Measurements from ENCODE around the gene FANCE. TPM values are rescaled to one million over a fixed set of nuclear protein-coding genes. Genes with fewer than 3 reads are reported as not detected.
"Not testable (repeated sequence)": the region's sequence is repeated elsewhere in the genome, so short reads cannot be mapped to it uniquely, and the experiment has no call there.

The FANCE gene
- total RNA-seq, 1 donor from 2014 or later: 7.5 TPM

DNA sequence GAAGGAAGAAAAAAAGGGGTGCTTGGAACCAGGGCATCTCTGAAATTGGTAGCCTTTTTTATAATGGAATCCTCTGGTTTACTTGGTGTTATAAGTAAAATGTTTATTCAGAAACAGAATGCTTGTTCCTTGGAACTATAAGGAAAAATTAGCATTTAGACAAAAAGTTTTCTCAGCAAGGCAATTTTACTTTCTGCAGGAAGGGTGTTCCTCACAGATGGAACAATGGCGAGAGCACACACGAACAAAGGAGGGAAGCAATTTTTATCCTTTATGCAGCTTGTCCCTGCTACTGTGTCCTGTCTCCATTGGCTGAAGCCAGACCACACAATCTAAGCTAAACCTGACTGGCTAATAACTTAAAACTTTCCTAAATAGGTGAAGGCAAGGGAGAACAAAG is 22.7 kb upstream of the FANCE start:
- H3K4me3 ChIP-seq (ENCODE audit: low read depth, low read length): no peak overlapping the region
- no peak for DNase-seq (ENCODE audit: low read depth)
- TF ChIP-seq, protein P1, sequence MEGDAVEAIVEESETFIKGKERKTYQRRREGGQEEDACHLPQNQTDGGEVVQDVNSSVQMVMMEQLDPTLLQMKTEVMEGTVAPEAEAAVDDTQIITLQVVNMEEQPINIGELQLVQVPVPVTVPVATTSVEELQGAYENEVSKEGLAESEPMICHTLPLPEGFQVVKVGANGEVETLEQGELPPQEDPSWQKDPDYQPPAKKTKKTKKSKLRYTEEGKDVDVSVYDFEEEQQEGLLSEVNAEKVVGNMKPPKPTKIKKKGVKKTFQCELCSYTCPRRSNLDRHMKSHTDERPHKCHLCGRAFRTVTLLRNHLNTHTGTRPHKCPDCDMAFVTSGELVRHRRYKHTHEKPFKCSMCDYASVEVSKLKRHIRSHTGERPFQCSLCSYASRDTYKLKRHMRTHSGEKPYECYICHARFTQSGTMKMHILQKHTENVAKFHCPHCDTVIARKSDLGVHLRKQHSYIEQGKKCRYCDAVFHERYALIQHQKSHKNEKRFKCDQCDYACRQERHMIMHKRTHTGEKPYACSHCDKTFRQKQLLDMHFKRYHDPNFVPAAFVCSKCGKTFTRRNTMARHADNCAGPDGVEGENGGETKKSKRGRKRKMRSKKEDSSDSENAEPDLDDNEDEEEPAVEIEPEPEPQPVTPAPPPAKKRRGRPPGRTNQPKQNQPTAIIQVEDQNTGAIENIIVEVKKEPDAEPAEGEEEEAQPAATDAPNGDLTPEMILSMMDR (conservative IDR thresholded peaks at IDR 0.05; ENCODE audit: low read depth, low read length): no peak

GRCh38 chr6:35432291-35432690 is 19.8 kb upstream of the FANCE start:
- no peak overlapping the region for H3K4me3 ChIP-seq (ENCODE audit: low read depth, low read length)
- TF ChIP-seq, protein P1 (conservative IDR thresholded peaks at IDR 0.05; ENCODE audit: low read depth, low read length): no peak
- DNase-seq (ENCODE audit: low read depth): no peak

- not testable (repeated sequence) for DNase-seq (ENCODE audit: low read depth); H3K4me3 ChIP-seq (ENCODE audit: low read depth, low read length)
Measured at GRCh38 chr6:35432702-35433101, 19.4 kb upstream of the FANCE start.

DNA sequence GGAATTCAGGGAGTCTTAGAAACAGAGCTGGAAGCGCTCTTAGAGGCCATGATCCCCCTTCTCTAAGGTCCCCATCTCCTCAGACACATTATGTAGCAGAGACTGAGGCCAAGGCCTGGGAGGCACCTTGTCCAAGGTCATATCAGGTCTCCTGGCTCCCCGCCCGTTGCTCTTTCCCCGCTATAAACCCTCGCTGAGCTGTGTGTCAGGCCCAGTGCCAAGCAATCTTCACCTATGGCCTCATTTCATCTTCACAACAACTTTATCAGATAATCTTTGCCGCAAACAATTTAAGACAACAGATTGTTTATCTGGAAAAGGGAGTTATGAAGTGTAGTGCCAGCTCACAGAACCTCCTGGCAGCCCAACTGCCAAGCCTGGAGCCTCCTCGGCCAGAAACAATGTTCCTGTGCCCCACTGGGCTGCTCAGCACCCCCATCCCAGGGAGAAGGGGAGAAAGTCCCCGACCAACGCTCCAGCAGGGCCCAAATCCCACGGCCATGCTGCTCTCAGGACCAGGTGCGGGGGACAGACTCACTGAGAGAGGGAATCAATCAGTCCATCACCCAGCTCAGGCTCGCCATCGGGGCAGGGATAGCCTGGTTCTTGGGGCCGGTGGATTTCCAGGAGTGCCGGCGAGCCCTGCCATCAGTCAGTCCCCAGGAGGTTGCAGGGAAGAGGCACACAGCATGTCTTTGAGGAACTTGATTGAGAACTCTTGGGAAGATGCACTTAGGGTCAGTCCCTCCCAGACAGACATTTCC is 16.9 kb upstream of the FANCE start:
- H3K4me3 ChIP-seq (ENCODE audit: low read depth, low read length): no peak overlapping the region
- DNase-seq (ENCODE audit: low read depth): no peak
- TF ChIP-seq, protein P1 (conservative IDR thresholded peaks at IDR 0.05; ENCODE audit: low read depth, low read length): no peak

DNA sequence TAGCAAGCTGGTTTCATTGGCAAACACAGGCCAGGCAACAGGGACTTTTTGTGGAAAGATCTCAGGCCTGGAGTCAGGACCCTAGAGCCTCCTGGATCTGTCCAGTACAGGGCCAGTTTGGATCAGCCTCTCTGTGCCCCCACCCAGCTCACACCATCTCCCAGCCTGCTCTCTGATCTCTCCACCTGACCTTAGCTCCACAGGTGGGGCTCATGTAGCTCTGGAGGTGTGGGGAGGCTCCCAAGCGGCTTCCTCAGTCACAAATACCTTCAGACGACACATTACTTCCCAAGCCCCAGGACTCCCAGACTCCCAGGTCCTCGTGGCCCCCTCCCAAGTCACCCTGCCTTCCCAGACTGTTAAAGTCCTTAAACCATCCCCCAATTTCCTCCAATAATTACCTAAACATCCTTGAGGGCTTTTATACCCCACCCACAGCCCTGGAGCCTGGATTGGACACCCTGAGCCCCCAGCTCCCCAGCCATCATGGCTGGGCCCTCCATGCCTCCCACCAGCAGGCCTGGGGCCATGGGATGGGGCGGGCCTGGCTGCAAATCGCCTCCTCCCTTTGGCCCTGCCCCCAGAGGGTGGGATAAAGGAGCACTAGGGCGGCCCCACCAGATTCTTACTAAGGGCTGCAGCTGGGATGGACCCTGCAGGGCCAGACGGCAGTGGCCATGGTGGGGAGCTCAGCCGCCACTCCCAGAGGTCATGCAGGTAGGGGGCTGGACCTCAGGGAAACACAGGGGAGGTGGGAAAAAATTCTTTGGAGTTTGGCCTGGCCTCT is 15.9 kb upstream of the FANCE start:
- TF ChIP-seq, protein P1 (conservative IDR thresholded peaks at IDR 0.05; ENCODE audit: low read depth, low read length): no peak
- no peak overlapping the region for H3K4me3 ChIP-seq (ENCODE audit: low read depth, low read length)
- DNase-seq (ENCODE audit: low read depth): no peak

DNA sequence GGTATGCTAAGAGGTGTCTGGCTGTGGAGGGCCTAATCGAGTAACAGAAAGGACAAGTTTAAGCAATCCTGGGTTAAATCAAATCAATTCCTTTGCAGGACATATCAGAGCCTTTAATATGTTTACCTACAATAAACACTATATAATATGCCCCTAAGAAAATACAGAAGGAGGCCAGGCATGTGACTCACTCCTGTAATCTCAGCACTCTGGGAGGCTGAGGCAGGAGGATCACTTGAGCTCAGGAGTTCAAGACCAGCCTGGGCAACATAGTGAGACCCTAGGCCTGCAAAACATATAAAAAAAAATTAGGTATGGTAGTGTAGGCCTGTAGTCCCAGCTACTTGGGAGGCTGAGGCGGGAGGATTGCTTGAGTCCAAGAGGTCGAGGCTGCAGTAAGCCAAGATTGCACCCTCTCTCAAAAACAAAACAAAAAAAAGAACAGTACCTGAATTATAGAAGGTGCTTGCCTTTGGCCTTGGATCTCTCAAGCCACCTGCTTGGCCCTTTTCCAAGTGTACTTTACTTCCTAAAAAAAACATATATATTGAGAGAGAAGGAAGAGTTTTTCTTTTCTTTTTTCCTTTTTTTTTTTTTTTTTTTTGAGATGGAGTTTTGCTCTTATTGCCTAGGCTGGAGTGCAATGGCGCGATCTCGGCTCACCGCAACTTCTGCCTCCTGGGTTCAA is 13.6 kb upstream of the FANCE start:
- not testable (repeated sequence) for DNase-seq (ENCODE audit: low read depth); H3K4me3 ChIP-seq (ENCODE audit: low read depth, low read length)

GRCh38 chr6:35439308-35439707 is 12.8 kb upstream of the FANCE start:
- TF ChIP-seq, protein P1 (conservative IDR thresholded peaks at IDR 0.05; ENCODE audit: low read depth, low read length): no peak
- no peak overlapping the region for H3K4me3 ChIP-seq (ENCODE audit: low read depth, low read length)
- DNase-seq (ENCODE audit: low read depth): no peak
